Suprapubic skin (tissue), 3 donors: ENCODE measurements around the gene CA11.

Experiments
- POLR2A ChIP-seq, 2 donors: fragments of 450-650 bp; IDR thresholded peaks; one replicate each; pipeline ENCODE4 v1.6.1; 2017; ENCODE audit warnings: antibody characterized with exemption in 2 of 2, mild to moderate bottlenecking in 2 of 2, moderate library complexity in 2 of 2
- TF ChIP-seq, protein P1 (sequence below), 2 donors: fragments of 200-600 bp in 1 of 2; fragments of 450-650 bp in 1 of 2; sonication (generic) in 1 of 2; IDR thresholded peaks; one replicate each; pipeline ENCODE4 v1.5.1; 2016 to 2019; ENCODE audit warnings: antibody characterized with exemption in 2 of 2, mild to moderate bottlenecking in 1 of 2, moderate library complexity in 1 of 2

DNA sequence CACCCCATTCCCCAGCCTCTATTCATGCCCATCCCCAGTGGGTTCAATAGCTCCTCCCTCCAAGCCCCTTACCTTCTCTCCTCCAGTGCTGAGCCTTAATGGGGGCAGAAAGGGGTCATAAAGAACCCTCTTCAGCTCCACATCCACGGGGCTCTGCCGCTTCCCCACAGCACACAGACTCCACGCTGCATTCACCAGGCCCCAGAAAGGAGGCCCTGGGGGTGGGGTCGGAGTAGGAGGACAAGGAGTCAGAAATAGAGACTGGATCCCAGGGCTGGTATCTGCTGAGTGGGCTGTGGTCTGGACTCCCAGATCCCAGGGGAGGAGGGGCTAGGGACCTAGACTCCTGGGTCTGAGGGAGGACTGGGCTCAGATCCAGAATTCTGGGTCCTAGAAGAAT lies 1.6 kb downstream of the CA11 start:
- TF ChIP-seq, protein P1, sequence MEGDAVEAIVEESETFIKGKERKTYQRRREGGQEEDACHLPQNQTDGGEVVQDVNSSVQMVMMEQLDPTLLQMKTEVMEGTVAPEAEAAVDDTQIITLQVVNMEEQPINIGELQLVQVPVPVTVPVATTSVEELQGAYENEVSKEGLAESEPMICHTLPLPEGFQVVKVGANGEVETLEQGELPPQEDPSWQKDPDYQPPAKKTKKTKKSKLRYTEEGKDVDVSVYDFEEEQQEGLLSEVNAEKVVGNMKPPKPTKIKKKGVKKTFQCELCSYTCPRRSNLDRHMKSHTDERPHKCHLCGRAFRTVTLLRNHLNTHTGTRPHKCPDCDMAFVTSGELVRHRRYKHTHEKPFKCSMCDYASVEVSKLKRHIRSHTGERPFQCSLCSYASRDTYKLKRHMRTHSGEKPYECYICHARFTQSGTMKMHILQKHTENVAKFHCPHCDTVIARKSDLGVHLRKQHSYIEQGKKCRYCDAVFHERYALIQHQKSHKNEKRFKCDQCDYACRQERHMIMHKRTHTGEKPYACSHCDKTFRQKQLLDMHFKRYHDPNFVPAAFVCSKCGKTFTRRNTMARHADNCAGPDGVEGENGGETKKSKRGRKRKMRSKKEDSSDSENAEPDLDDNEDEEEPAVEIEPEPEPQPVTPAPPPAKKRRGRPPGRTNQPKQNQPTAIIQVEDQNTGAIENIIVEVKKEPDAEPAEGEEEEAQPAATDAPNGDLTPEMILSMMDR (IDR thresholded peaks at IDR 0.05): no peak
- TF ChIP-seq POLR2A (IDR thresholded peaks at IDR 0.05): no peak
